Astrocyte of the spinal cord (primary cell): ENCODE data around the gene ITPRIPL1.
"Not testable (repeated sequence)": the region's sequence is repeated elsewhere in the genome, so short reads cannot be mapped to it uniquely, and the experiment has no call there.

Source experiments
- DNase-seq: peaks from one replicate; pipeline ENCODE4 v3.0.0; 2011; ENCODE audit warnings: low read depth, low spot score
- H3K4me3 ChIP-seq: 2 replicates; pipeline ENCODE4 v1.5.1; 2011; ENCODE audit warnings: low read depth, mild to moderate bottlenecking, low read length, moderate library complexity
- CTCF ChIP-seq: IDR thresholded peaks from 2 replicates; pipeline ENCODE4 v1.5.1; 2012; ENCODE audit warnings: low read depth, mild to moderate bottlenecking, low read length, inconsistent platforms
- in situ Hi-C: cut with HindIII; loops from 2 replicates; pipeline ENCODE4 v1.10.0; 2017; ENCODE audit warnings: low sequenced_read_pairs

ITPRIPL1 gene

GRCh38 chr2:96325041-96325883 lies at the start of gene ITPRIPL1:
TSS of gene ITPRIPL1 (plus strand) at chr2:96325317. CDS start at chr2:96325840, 523 bp downstream.
- peak within 1 kb of the TSS; percentile 52 for H3K4me3 ChIP-seq
- in situ Hi-C loops, result no loop called here
- DNase-seq, result peak; percentile 6
- no peak for TF ChIP-seq CTCF

- in situ Hi-C loops, result no loop called here
- no peak for TF ChIP-seq CTCF
Measured at GRCh38 chr2:96276787-96277499, 48.2 kb upstream of the ITPRIPL1 start.

GRCh38 chr2:96287273-96287856 lies 37.8 kb upstream of the ITPRIPL1 start:
- no peak overlapping the region for H3K4me3 ChIP-seq
- no peak for DNase-seq
- TF ChIP-seq CTCF, result no peak
- in situ Hi-C loops, result no loop called here

More at GRCh38 chr2:96276787-96277499, 48.2 kb upstream of the ITPRIPL1 start:
- no peak for DNase-seq
- no peak overlapping the region for H3K4me3 ChIP-seq

- DNase-seq, result no peak
- in situ Hi-C loops, result no loop called here
- no peak overlapping the region for H3K4me3 ChIP-seq
- TF ChIP-seq CTCF, result no peak
Measured at GRCh38 chr2:96291751-96292150, 33.4 kb upstream of the ITPRIPL1 start.

GRCh38 chr2:96294271-96294670 lies 30.8 kb upstream of the ITPRIPL1 start:
- DNase-seq, H3K4me3 ChIP-seq, in situ Hi-C loops: not testable (repeated sequence)

- H3K4me3 ChIP-seq, result no peak overlapping the region
- in situ Hi-C loops, result no loop called here
- DNase-seq, result no peak
- TF ChIP-seq CTCF, result no peak
Measured at GRCh38 chr2:96296925-96297324, 28.2 kb upstream of the ITPRIPL1 start.
